GM23338 (cell line): ENCODE data around the gene MRPL48. TPM values are rescaled to one million over a fixed set of nuclear protein-coding genes. Genes with fewer than 3 reads are reported as not detected.

Source experiments
- ATAC-seq: fragments of 200-7000 bp; cut with Tn5 transposase; 3 replicates; pipeline ENCODE4 v1.9.1; 2020
- DNase-seq: peaks from one replicate; pipeline ENCODE4 v3.0.0-alpha.2; 2015; ENCODE audit warnings: low spot score
- H2AFZ ChIP-seq: fragments of 200-600 bp; sonication (generic); 2 replicates; pipeline ENCODE4 v1.8.0; 2016; ENCODE audit warnings: antibody characterized with exemption, mild to moderate bottlenecking, moderate library complexity
- H3F3A ChIP-seq: fragments of 200-600 bp; sonication (generic); replicated peaks from 2 replicates; pipeline ENCODE4 v1.8.0; 2017; ENCODE audit warnings: antibody characterized with exemption, mixed run types, low read depth
- H3K27ac ChIP-seq: fragments of 200-600 bp; sonication (generic); 2 replicates; pipeline ENCODE4 v1.6.1; 2016; ENCODE audit warnings: low read depth
- H3K27me3 ChIP-seq: fragments of 200-600 bp; sonication (generic); 2 replicates; pipeline ENCODE4 v1.8.0; 2016; ENCODE audit warnings: mild to moderate bottlenecking, mixed run types, moderate library complexity; ENCODE audit not compliant: insufficient read depth
- H3K36me3 ChIP-seq: fragments of 200-600 bp; sonication (generic); 2 replicates; pipeline ENCODE4 v1.8.0; 2016; ENCODE audit warnings: mild to moderate bottlenecking; ENCODE audit not compliant: insufficient read depth
- H3K4me1 ChIP-seq: fragments of 200-600 bp; sonication (generic); 2 replicates; pipeline ENCODE4 v1.8.0; 2016; ENCODE audit warnings: mild to moderate bottlenecking, moderate library complexity; ENCODE audit not compliant: insufficient read depth
- H3K4me2 ChIP-seq: fragments of 200-600 bp; sonication (generic); 2 replicates; pipeline ENCODE4 v1.7.1; 2017; ENCODE audit warnings: mixed run types
- H3K4me3 ChIP-seq: fragments of 200-600 bp; sonication (generic); 2 replicates; pipeline ENCODE4 v1.6.1; 2016; ENCODE audit warnings: mixed run types
- H3K79me2 ChIP-seq: fragments of 200-600 bp; sonication (generic); replicated peaks from 2 replicates; pipeline ENCODE4 v1.8.0; 2017; ENCODE audit warnings: mild to moderate bottlenecking; ENCODE audit not compliant: insufficient read depth
- H3K9me2 ChIP-seq: fragments of 200-600 bp; sonication (generic); 2 replicates; pipeline ENCODE4 v1.8.0; 2017; ENCODE audit not compliant: insufficient read depth
- H4K20me1 ChIP-seq: fragments of 200-600 bp; sonication (generic); replicated peaks from 2 replicates; pipeline ENCODE4 v1.8.0; 2017; ENCODE audit warnings: mild to moderate bottlenecking; ENCODE audit not compliant: insufficient read depth
- H3K27ac Mint-ChIP-seq: 2 replicates; pipeline ENCODE4 v1.8.0; 2020; ENCODE audit warnings: inconsistent platforms, mild to moderate bottlenecking, moderate library complexity, mixed read lengths
- H3K27me3 Mint-ChIP-seq: 3 replicates; pipeline ENCODE4 v1.8.0; 2022; ENCODE audit warnings: low read depth, mild to moderate bottlenecking, moderate library complexity, mixed read lengths, inconsistent platforms; ENCODE audit not compliant: insufficient read depth, poor library complexity
- H3K36me3 Mint-ChIP-seq: 3 replicates; pipeline ENCODE4 v1.8.0; 2021; ENCODE audit warnings: low read depth, mild to moderate bottlenecking, inconsistent platforms, moderate library complexity, mixed read lengths
- H3K4me1 Mint-ChIP-seq: 3 replicates; pipeline ENCODE4 v1.8.0; 2020; ENCODE audit warnings: mild to moderate bottlenecking, inconsistent platforms, mixed read lengths
- H3K4me3 Mint-ChIP-seq: 3 replicates; pipeline ENCODE4 v1.8.0; 2021; ENCODE audit warnings: moderate library complexity, mild to moderate bottlenecking, inconsistent platforms, mixed read lengths
- H3K9me3 Mint-ChIP-seq: 3 replicates; pipeline ENCODE4 v1.8.0; 2020; ENCODE audit warnings: moderate library complexity, mild to moderate bottlenecking, inconsistent platforms, mixed read lengths
- CREB1 ChIP-seq: fragments of 250-450 bp; sonication (Bioruptor Pico); IDR thresholded peaks from 2 replicates; pipeline ENCODE4 v1.5.0; 2020; ENCODE audit warnings: low read depth, mild to moderate bottlenecking, moderate library complexity
- CTCF ChIP-seq, 2 experiments: fragments of 200-600 bp in 1 of 2; sonication (generic) in 1 of 2; conservative IDR thresholded peaks; 2 replicates each; pipeline versions ENCODE4 v1.5.1 to v1.6.1; 2016 to 2017; ENCODE audit warnings: antibody characterized with exemption in 2 of 2, low read depth in 2 of 2, mild to moderate bottlenecking in 2 of 2, moderate library complexity in 1 of 2
- ETS1 ChIP-seq: IDR thresholded peaks from 2 replicates; pipeline ENCODE4 v1.6.1; 2016; ENCODE audit warnings: antibody characterized with exemption
- EZH2 ChIP-seq: fragments of 200-600 bp; sonication (generic); IDR thresholded peaks from one replicate; pipeline ENCODE4 v1.8.0; 2017; ENCODE audit warnings: antibody characterized with exemption, mild to moderate bottlenecking, low read depth; ENCODE audit not compliant: unreplicated experiment
- EZH2phosphoT487 ChIP-seq: fragments of 200-600 bp; sonication (generic); IDR thresholded peaks from one replicate; pipeline ENCODE4 v1.8.1; 2018; ENCODE audit warnings: antibody characterized with exemption; ENCODE audit not compliant: unreplicated experiment
- JUNB ChIP-seq: IDR thresholded peaks from one replicate; pipeline ENCODE4 v1.6.1; 2016; ENCODE audit warnings: antibody characterized with exemption; ENCODE audit not compliant: unreplicated experiment
- NANOG ChIP-seq: IDR thresholded peaks from 2 replicates; pipeline ENCODE4 v1.6.1; 2016; ENCODE audit warnings: antibody characterized with exemption, borderline replicate concordance
- POLR2AphosphoS5 ChIP-seq: IDR thresholded peaks from 2 replicates; pipeline ENCODE4 v1.6.1; 2016; ENCODE audit warnings: antibody characterized with exemption, low read depth
- REST ChIP-seq: IDR thresholded peaks from one replicate; pipeline ENCODE4 v1.6.1; 2018; ENCODE audit warnings: antibody characterized with exemption; ENCODE audit not compliant: unreplicated experiment
- STAT1 ChIP-seq: IDR thresholded peaks from one replicate; pipeline ENCODE4 v1.6.1; 2016; ENCODE audit warnings: antibody characterized with exemption; ENCODE audit not compliant: unreplicated experiment
- ZNF114 ChIP-seq: fragments of 250-450 bp; sonication (Bioruptor Pico); IDR thresholded peaks from 2 replicates; pipeline ENCODE4 v1.5.0; 2020; ENCODE audit warnings: mild to moderate bottlenecking, moderate library complexity
- ZNF331 ChIP-seq: fragments of 250-450 bp; sonication (Bioruptor Pico); IDR thresholded peaks from 2 replicates; pipeline ENCODE4 v1.5.0; 2020; ENCODE audit warnings: low read depth, mild to moderate bottlenecking, moderate library complexity
- ZNF462 ChIP-seq: fragments of 250-450 bp; sonication (Bioruptor Pico); IDR thresholded peaks from 2 replicates; pipeline ENCODE4 v1.5.0; 2020; ENCODE audit warnings: mild to moderate bottlenecking, moderate library complexity
- polyA plus RNA-seq: library from polyadenylated mRNA; unstranded; fragments of >200 nt; fragmentation: Nextera tagmentation; extraction: Ambion mirVana; gene quantifications from 2 replicates; pipeline ENCODE4 v1.2.1, GENCODE V29; 2016
- total RNA-seq: library from RNA; depleted of rRNA; stranded (reverse); fragments of >200 nt; shearing (Covaris generic); gene quantifications from 2 replicates; pipeline ENCODE4 v1.2.3, GENCODE V29; 2014

Gene MRPL48
- total and polyA plus RNA-seq, 2 experiments from 2014 or later, result 24.1 to 103 TPM

GRCh38 chr11:73808052-73808451 lies 20.4 kb downstream of the MRPL48 start:
- H3K36me3 Mint-ChIP-seq, result peaks cover 8% of the 10 kb centered on the region; the same call in 2 of the 3 replicates
- TF ChIP-seq CTCF (conservative IDR thresholded peaks at IDR 0.05; ENCODE audit: low read depth in 2 of 2), result no peak
- TF ChIP-seq ETS1, result no peak
- TF ChIP-seq NANOG, result no peak
- TF ChIP-seq POLR2AphosphoS5, result no peak
- TF ChIP-seq REST, result no peak
- TF ChIP-seq EZH2, result no peak
- no peak for TF ChIP-seq ZNF331 (CRISPR knock-in tag)
- no peak for TF ChIP-seq ZNF114
- no peak for TF ChIP-seq JUNB
- TF ChIP-seq CREB1, result no peak
- TF ChIP-seq STAT1, result no peak
- no peak for TF ChIP-seq EZH2phosphoT487
- no peak for TF ChIP-seq ZNF462 (CRISPR knock-in tag)

More at GRCh38 chr11:73808052-73808451, 20.4 kb downstream of the MRPL48 start:
- Histone ChIP-seq H3K36me3 (no peaks in the 10 kb centered on the region), H3K79me2 (peaks cover 2% of the 10 kb centered on the region; the same call in 1 of the 2 replicates), H3K27ac (no peak overlapping the region), H3K27me3 (no peaks in the 10 kb centered on the region), H3K4me1 (no peaks in the 10 kb centered on the region), H3F3A (no peaks in the 10 kb centered on the region), H3K4me2 (no peak overlapping the region), H2AFZ (no peak overlapping the region), H3K9me2 (no peaks in the 10 kb centered on the region), H3K4me3 (no peak overlapping the region), H4K20me1 (no peaks in the 10 kb centered on the region)
- H3K27me3 Mint-ChIP-seq, result peaks cover 2% of the 10 kb centered on the region
- no peak overlapping the region for H3K27ac Mint-ChIP-seq
- no peak overlapping the region for H3K4me3 Mint-ChIP-seq
- H3K4me1 Mint-ChIP-seq, result no peaks in the 10 kb centered on the region; the same call in 2 of the 3 replicates
- no peak for ATAC-seq
- no peak for DNase-seq
- no peaks in the 10 kb centered on the region for H3K9me3 Mint-ChIP-seq
